GM15510 (cell line): Measurements from ENCODE around the gene ENTPD3.

ENCODE experiments used
- POLR2A ChIP-seq: IDR thresholded peaks from 3 replicates; pipeline ENCODE4 v1.6.1; 2011; ENCODE audit warnings: borderline replicate concordance; ENCODE audit not compliant: insufficient read length; ENCODE audit errors: extremely low read depth

The ENTPD3 gene

GRCh38 chr3:40465111-40465407, 78.1 kb downstream of the ENTPD3 start:
- TF ChIP-seq POLR2A, result no peak

GRCh38 chr3:40465456-40465855, 78.5 kb downstream of the ENTPD3 start:
- TF ChIP-seq POLR2A, result no peak

- no peak for TF ChIP-seq POLR2A
Observed at GRCh38 chr3:40468018-40468417, 81.0 kb downstream of the ENTPD3 start.

DNA sequence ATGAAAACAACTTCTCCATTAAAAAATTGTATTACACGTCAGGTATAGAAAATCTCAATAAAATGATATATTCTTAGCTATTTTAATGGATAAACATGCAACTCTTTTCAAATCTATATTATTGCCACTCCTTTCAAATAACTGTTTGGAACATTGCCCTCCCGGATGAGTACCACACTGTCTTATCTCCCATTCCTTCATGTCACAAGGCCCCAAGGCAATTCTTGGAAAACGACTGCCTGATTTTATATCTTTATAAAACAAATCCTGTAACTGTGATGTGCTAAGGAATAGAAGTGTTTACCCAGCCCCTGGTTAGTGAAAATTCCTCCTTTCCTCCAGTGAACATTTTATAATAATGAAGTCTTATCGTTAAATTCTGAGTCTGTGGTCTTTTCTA, 83.7 kb downstream of the ENTPD3 start:
- no peak for TF ChIP-seq POLR2A

GRCh38 chr3:40476478-40477470, 89.8 kb downstream of the ENTPD3 start, which contains the start of gene ZNF619:
TSS of gene ZNF619 (plus strand) at chr3:40477122. CDS start at chr3:40477980, 858 bp downstream.
- TF ChIP-seq POLR2A, result peak; percentile 63

DNA sequence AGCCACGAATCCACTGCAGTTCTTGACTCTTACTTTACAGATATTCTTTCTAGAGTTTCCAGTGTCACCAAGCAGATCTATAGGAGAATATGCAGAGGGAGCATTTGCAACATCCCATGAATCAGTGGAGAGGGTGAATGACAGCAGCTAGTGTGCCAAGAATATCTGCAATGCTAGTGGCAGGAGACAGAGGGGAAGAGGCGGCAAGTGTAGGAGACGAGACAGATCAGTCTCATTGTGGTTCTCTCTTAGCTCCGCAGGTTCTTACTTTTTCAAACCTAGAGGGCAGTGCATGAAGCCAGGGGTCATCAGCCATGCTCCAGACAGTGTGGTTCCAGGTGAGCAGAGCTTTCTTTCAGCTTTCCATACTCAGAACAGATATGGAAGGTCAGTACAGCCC, 90.7 kb downstream of the ENTPD3 start:
- no peak for TF ChIP-seq POLR2A
